Ureter (tissue), 1 donor: ENCODE results near the gene RANGAP1. TPM values are rescaled to one million over a fixed set of nuclear protein-coding genes. Genes with fewer than 3 reads are reported as not detected.
A peak's percentile ranks its signal among the peaks of the same experiment; 100 is the strongest.

Experiments used
- DNase-seq: peaks from one replicate; pipeline ENCODE4 v3.0.0-alpha.2; 2020; ENCODE audit warnings: low spot score
- total RNA-seq: library from RNA; stranded (reverse); gene quantifications from one replicate; pipeline ENCODE4 v1.2.4, GENCODE V29; 2023
- donor health status: DM: yes; HTN: yes; CAD: no.

The RANGAP1 gene
- total RNA-seq, 1 donor from 2014 or later, result 59.7 TPM

GRCh38 chr22:41201141-41201540 lies 84.8 kb downstream of the RANGAP1 start:
- no peak for DNase-seq

- DNase-seq, result no peak
Observed at GRCh38 chr22:41198027-41198580, 87.9 kb downstream of the RANGAP1 start.

GRCh38 chr22:41197038-41197972 lies 88.7 kb downstream of the RANGAP1 start:
- DNase-seq, result peak; percentile 81

Other genes with a start within 250 kb of the RANGAP1 start
- 119 TPM for gene EP300, start 193.6 kb downstream of the RANGAP1 start, total RNA-seq
- gene L3MBTL2, start 80.9 kb downstream of the RANGAP1 start, total RNA-seq, result 37.9 TPM
- gene CHADL, start 45.3 kb downstream of the RANGAP1 start, total RNA-seq, result 8.9 TPM
- gene ZC3H7B, start 15.3 kb upstream of the RANGAP1 start, total RNA-seq, result 65.9 TPM
- gene TEF, start 95.8 kb upstream of the RANGAP1 start, total RNA-seq, result 27.5 TPM
- 49.9 TPM for gene TOB2, start 160.6 kb upstream of the RANGAP1 start, total RNA-seq
- 32.3 TPM for gene PHF5A, start 182.5 kb upstream of the RANGAP1 start, total RNA-seq
- gene ACO2, start 182.9 kb upstream of the RANGAP1 start, total RNA-seq, result 121 TPM